HepG2 (cell line): ENCODE measurements around the gene SLC12A9. TPM values are rescaled to one million over a fixed set of nuclear protein-coding genes. Genes with fewer than 3 reads are reported as not detected.

Source experiments
- ATAC-seq: fragments of 200-7000 bp; cut with Tn5 transposase; 3 replicates; pipeline ENCODE4 v1.9.1; 2020; ENCODE audit warnings: mild to moderate bottlenecking, moderate library complexity
- BruUV-seq: library from RNA; stranded (reverse); fragments of 400-500 nt; replicated peaks from 2 replicates; lab custom pipeline; 2021; lab: Mats Ljungman, UMichigan
- CTCF ChIA-PET: fragments of 300-600 bp; formaldehyde crosslinking; extraction: SDS; loops from one replicate; lab custom pipeline; 2021; ENCODE audit warnings: low total read pairs, inconsistent platforms, low intra/inter-chr PET ratio; lab: Yijun Ruan, JAX
- POLR2A ChIA-PET: fragments of 350-600 bp; sonication (Branson Sonifier 250); formaldehyde crosslinking; loops from one replicate; lab custom pipeline; 2020; ENCODE audit warnings: antibody characterized with exemption, inconsistent platforms; lab: Yijun Ruan, JAX
- DNase-seq: peaks from one replicate; pipeline ENCODE4 v3.0.0-alpha.2; 2015; ENCODE audit warnings: low spot score
- FAIRE-seq: peaks from 3 replicates; lab custom pipeline; 2011; peaks lifted over from hg19 to GRCh38; lab: Jason Lieb, UNC
- H2AFZ ChIP-seq: one replicate; pipeline ENCODE4 v1.6.1; 2011; ENCODE audit warnings: low read length, inconsistent platforms
- H3K27ac ChIP-seq: fragments of 300-600 bp; 3 replicates; pipeline ENCODE4 v1.8.0; 2011; ENCODE audit warnings: mixed run types, mild to moderate bottlenecking, mixed read lengths, low read length, inconsistent platforms; ENCODE audit not compliant: insufficient read depth; ENCODE audit errors: extremely low read length
- H3K27me3 ChIP-seq, 2 experiments: fragments of 200-600 bp in 1 of 2; 2 replicates in 1 of 2; 3 replicates in 1 of 2; pipeline versions ENCODE4 v1.6.0 to v1.8.0; 2011; ENCODE audit warnings: low read length in 2 of 2, mild to moderate bottlenecking in 2 of 2, moderate library complexity in 2 of 2, inconsistent platforms in 1 of 2; ENCODE audit not compliant: insufficient read depth in 2 of 2, control insufficient read depth in 1 of 2
- H3K36me3 ChIP-seq, 2 experiments: fragments of 200-600 bp in 1 of 2; replicated peaks in 1 of 2; 2 replicates in 1 of 2; 3 replicates in 1 of 2; pipeline versions ENCODE4 v1.5.1 to v1.8.0; 2011; ENCODE audit warnings: low read length in 2 of 2, inconsistent platforms in 1 of 2; ENCODE audit not compliant: insufficient read depth in 2 of 2, control insufficient read depth in 1 of 2
- H3K4me1 ChIP-seq: 2 replicates; pipeline ENCODE4 v1.5.1; 2012; ENCODE audit warnings: low read length, inconsistent platforms; ENCODE audit not compliant: insufficient read depth
- H3K4me2 ChIP-seq: 2 replicates; pipeline ENCODE4 v1.6.0; 2011; ENCODE audit warnings: low read depth, low read length, inconsistent platforms
- H3K4me3 ChIP-seq, 3 experiments: fragments of 200-600 bp in 1 of 3; sonication (generic), shearing (Covaris generic) in 1 of 3; replicated peaks in 1 of 3; 2 replicates each; pipeline ENCODE4 v1.5.1; 2011 to 2016; ENCODE audit warnings: low read length in 3 of 3, inconsistent platforms in 2 of 3, low read depth in 2 of 3, mild to moderate bottlenecking in 2 of 3, control low read depth in 1 of 3, mixed read lengths in 1 of 3; ENCODE audit not compliant: insufficient read depth in 1 of 3
- H3K79me2 ChIP-seq: one replicate; pipeline ENCODE4 v1.6.1; 2011; ENCODE audit warnings: low read length, inconsistent platforms; ENCODE audit not compliant: insufficient read depth
- H3K9ac ChIP-seq: 2 replicates; pipeline ENCODE4 v1.6.0; 2011; ENCODE audit warnings: mild to moderate bottlenecking, low read depth, low read length, inconsistent platforms; ENCODE audit not compliant: insufficient read depth
- H3K9me3 ChIP-seq: 2 replicates; pipeline ENCODE4 v1.5.1; 2012; ENCODE audit warnings: mild to moderate bottlenecking, low read length
- H4K20me1 ChIP-seq: 2 replicates; pipeline ENCODE4 v1.6.0; 2011; ENCODE audit warnings: inconsistent platforms, mild to moderate bottlenecking, low read length, moderate library complexity; ENCODE audit not compliant: insufficient read depth
- HDAC1 ChIP-seq: sonication (generic); formaldehyde crosslinking; IDR thresholded peaks from 2 replicates; pipeline ENCODE4 v1.5.1; 2020; ENCODE audit warnings: mild to moderate bottlenecking, missing genetic modification reagents
- HNF4A ChIP-seq: sonication (generic); formaldehyde crosslinking; IDR thresholded peaks from 2 replicates; pipeline ENCODE4 v1.4.0; 2020; ENCODE audit warnings: missing genetic modification reagents
- KLF16 ChIP-seq, 2 experiments: sonication (generic) in 1 of 2; formaldehyde crosslinking in 1 of 2; IDR thresholded peaks; 2 replicates each; pipeline versions ENCODE4 v1.6.1 to v1.8.0; 2016 to 2023; ENCODE audit warnings: missing genetic modification reagents in 2 of 2, missing compliant biosample characterization in 1 of 2
- MXD4 ChIP-seq: IDR thresholded peaks from 2 replicates; pipeline ENCODE4 v1.6.1; 2016; ENCODE audit warnings: mild to moderate bottlenecking, missing biosample characterization, missing genetic modification reagents
- PITX1 ChIP-seq: sonication (generic); formaldehyde crosslinking; IDR thresholded peaks from 2 replicates; pipeline ENCODE4 v1.5.1; 2020; ENCODE audit warnings: mild to moderate bottlenecking, missing genetic modification reagents
- SMAD3 ChIP-seq: sonication (generic); formaldehyde crosslinking; IDR thresholded peaks from 2 replicates; pipeline ENCODE4 v1.4.0; 2020; ENCODE audit warnings: missing genetic modification reagents
- ZBTB2 ChIP-seq: sonication (generic); formaldehyde crosslinking; IDR thresholded peaks from 2 replicates; pipeline ENCODE4 v1.8.0; 2022; ENCODE audit warnings: low read depth, missing genetic modification reagents
- ZFP90 ChIP-seq: sonication (generic); formaldehyde crosslinking; IDR thresholded peaks from 2 replicates; pipeline ENCODE4 v1.8.0; 2022; ENCODE audit warnings: missing genetic modification reagents, mild to moderate bottlenecking, inconsistent platforms, borderline replicate concordance
- ZMYM3 ChIP-seq: sonication (generic); formaldehyde crosslinking; IDR thresholded peaks from 2 replicates; pipeline ENCODE4 v1.5.1; 2020; ENCODE audit warnings: mild to moderate bottlenecking, missing genetic modification reagents
- ZNF18 ChIP-seq: sonication (generic); formaldehyde crosslinking; IDR thresholded peaks from 2 replicates; pipeline ENCODE4 v1.8.0; 2022; ENCODE audit warnings: mild to moderate bottlenecking, missing genetic modification reagents; ENCODE audit not compliant: insufficient replicate concordance
- ZNF224 ChIP-seq: sonication (generic); formaldehyde crosslinking; IDR thresholded peaks from 2 replicates; pipeline ENCODE4 v1.5.0; 2020; ENCODE audit warnings: mild to moderate bottlenecking, missing genetic modification reagents
- ZNF687 ChIP-seq: sonication (generic); formaldehyde crosslinking; IDR thresholded peaks from 2 replicates; pipeline ENCODE4 v1.5.1; 2020; ENCODE audit warnings: mild to moderate bottlenecking, missing genetic modification reagents, moderate library complexity
- ZNF790 ChIP-seq: sonication (generic); formaldehyde crosslinking; IDR thresholded peaks from 2 replicates; pipeline ENCODE4 v1.8.0; 2022; ENCODE audit warnings: missing genetic modification reagents, mild to moderate bottlenecking, borderline replicate concordance
- WGBS: methylation state at CpG from one replicate; pipeline ENCODE4 v1.1.6; 2017; ENCODE audit warnings: low lambda C conversion rate; 5-methylcytosine and 5-hydroxymethylcytosine counted together
- in situ Hi-C: cut with HindIII; loops from 2 replicates; pipeline ENCODE4 v1.10.0; 2017; ENCODE audit warnings: low pct_unique_long_range_greater_than_20kb; ENCODE audit not compliant: extremely low pct_ligation_motif_present
- intact Hi-C: fragments of 100-400 bp; cut with micrococcal nuclease; formaldehyde crosslinking; loops from one replicate; pipeline ENCODE4 v1.10.0; 2022; ENCODE audit not compliant: unreplicated experiment
- polyA plus RNA-seq, 8 experiments: library from polyadenylated mRNA; depleted of rRNA in 3 of 8; stranded (reverse) in 7 of 8; unstranded in 1 of 8; fragments of >200 nt; fragmentation: Illumina TruSeq in 4 of 8; extraction: Trizol in 4 of 8; gene quantifications; 2 replicates each; pipeline versions ENCODE4 v1.2.1 to v1.2.3, GENCODE V29; 2011 to 2016; ENCODE audit warnings: low read depth in 4 of 8, missing spikeins in 1 of 8, mixed read lengths in 1 of 8; ENCODE audit not compliant: insufficient read depth in 1 of 8
- total RNA-seq, 5 experiments: library from RNA; depleted of rRNA; stranded (reverse); fragments of >200 nt; fragmentation: Illumina TruSeq; extraction: Trizol; gene quantifications; 2 replicates each; pipeline ENCODE4 v1.2.3, GENCODE V29; 2016; ENCODE audit warnings: low read depth in 1 of 5

Gene SLC12A9
- total and polyA plus RNA-seq, 2 of the 13 experiments (the other 11 are each of a cell fraction or from before 2014, with no cell fraction given), result 8.7 to 16.6 TPM

GRCh38 chr7:100827330-100828226 lies 24.9 kb upstream of the SLC12A9 start, which contains the start of gene EPHB4 (continued):
- no peak for TF ChIP-seq ZNF790 (CRISPR knock-in tag)
- no peak for TF ChIP-seq SMAD3
- no peak; the same call in 1 of the 2 replicates for TF ChIP-seq ZFP90 (CRISPR knock-in tag)
- TF ChIP-seq MXD4 (CRISPR knock-in tag), result peak; percentile 80; the same call in 1 of the 2 replicates
- TF ChIP-seq ZNF224, result no peak
- TF ChIP-seq HDAC1, result peak; percentile 67; the same call in 1 of the 2 replicates
- TF ChIP-seq KLF16 (CRISPR knock-in tag; IDR thresholded peaks at IDR 0.05), result peak in 1 of 2 experiments; percentile 58; a peak in 1 of 4 replicates

- DNase-seq, result no peak
- no TSS peak for BruUV-seq
- Histone ChIP-seq H3K79me2 (peaks cover 30% of the 10 kb centered on the region), H3K27ac (no peak overlapping the region), H3K36me3 (no peaks in the 10 kb centered on the region; a peak in 1 of 5 replicates), H2AFZ (no peak overlapping the region), H3K27me3 (no peaks in the 10 kb centered on the region; a peak in 2 of 5 replicates), H3K9ac (peak overlapping the region; percentile 22; the same call in 1 of the 2 replicates), H3K4me3 (peak overlapping the region in 1 of 3 experiments; percentile 87; a peak in 1 of 6 replicates), H3K9me3 (no peaks in the 10 kb centered on the region), H3K4me2 (peak overlapping the region; percentile 75), H3K4me1 (peaks cover 76% of the 10 kb centered on the region), H4K20me1 (peaks cover 13% of the 10 kb centered on the region; the same call in 1 of the 2 replicates)
- 72% methylated on average over 20 of the region's 20 CpGs for WGBS
- no peak for FAIRE-seq
- ChIA-PET CTCF (no interaction called here), POLR2A (interaction anchor here (3.1 to 4.1 kb wide), 3 partner anchors 14 to 27 kb away, joined by 30 to 69 read pairs (median 38); partner anchors contain the start of gene SLC12A9)
- in situ Hi-C loops, result no loop called here
- intact Hi-C loops, result no loop called here
- ATAC-seq, result no peak
- TF ChIP-seq HNF4A (CRISPR knock-in tag) (no peak), ZNF18 (CRISPR knock-in tag) (no peak), ZBTB2 (CRISPR knock-in tag) (no peak), ZMYM3 (CRISPR knock-in tag) (0 out of 2 replicates have a peak, but pooled peaks have one; percentile 25), ZNF687 (CRISPR knock-in tag) (peak; percentile 48), PITX1 (CRISPR knock-in tag) (peak; percentile 19; the same call in 1 of the 2 replicates)
Measured at GRCh38 chr7:100829150-100829716, 23.3 kb upstream of the SLC12A9 start.
